ENCODE data around the gene UTS2B. TPM values are rescaled to one million over a fixed set of nuclear protein-coding genes. Genes with fewer than 3 reads are reported as not detected.
A peak's percentile ranks its signal among the peaks of the same experiment; 100 is the strongest.

The UTS2B gene
- polyA plus RNA-seq (2013, experiment 1 of 2; ENCODE audit: insufficient read length) = 0.37 TPM
- polyA plus RNA-seq (2013, experiment 2 of 2; ENCODE audit: insufficient read length) = 0.32 TPM

GRCh38 chr3:191329654-191330529, at the start of gene UTS2B:
Gene UTS2B (minus strand): TSS chr3:191330526. CDS start chr3:191282189, 48,337 bp downstream.
- peak; percentile 59 for DNase-seq

- no peak for DNase-seq
Measured at GRCh38 chr3:191380001-191380400, 49.7 kb upstream of the UTS2B start.

GRCh38 chr3:191379446-191379845, 49.1 kb upstream of the UTS2B start:
- DNase-seq = no peak

GRCh38 chr3:191378142-191378812, 48.0 kb upstream of the UTS2B start:
- no peak for DNase-seq

GRCh38 chr3:191376516-191377141, 46.3 kb upstream of the UTS2B start:
- DNase-seq = peak; percentile 56

GRCh38 chr3:191373327-191373726, 43.0 kb upstream of the UTS2B start:
- no peak for DNase-seq

- DNase-seq = no peak
Measured at GRCh38 chr3:191372122-191372521, 41.8 kb upstream of the UTS2B start.

GRCh38 chr3:191369616-191370010, 39.3 kb upstream of the UTS2B start:
- peak; percentile 77 for DNase-seq

- no peak for DNase-seq
Measured at GRCh38 chr3:191368755-191369615, 38.7 kb upstream of the UTS2B start.

- no peak for DNase-seq
Measured at GRCh38 chr3:191366675-191367074, 36.3 kb upstream of the UTS2B start.

GRCh38 chr3:191363221-191363620, 32.9 kb upstream of the UTS2B start:
- no peak for DNase-seq

- DNase-seq = no peak
Measured at GRCh38 chr3:191362524-191363090, 32.3 kb upstream of the UTS2B start.

- no peak for DNase-seq
Measured at GRCh38 chr3:191362037-191362436, 31.7 kb upstream of the UTS2B start.

GRCh38 chr3:191361456-191361855, 31.1 kb upstream of the UTS2B start:
- no peak for DNase-seq

- no peak for DNase-seq
Measured at GRCh38 chr3:191360620-191361019, 30.3 kb upstream of the UTS2B start.

GRCh38 chr3:191358929-191359328, 28.6 kb upstream of the UTS2B start:
- no peak for DNase-seq

- DNase-seq = no peak
Measured at GRCh38 chr3:191357909-191358308, 27.6 kb upstream of the UTS2B start.

GRCh38 chr3:191356631-191357439, 26.5 kb upstream of the UTS2B start:
- peak; percentile 85 for DNase-seq

GRCh38 chr3:191355406-191355805, 25.1 kb upstream of the UTS2B start:
- DNase-seq = no peak

GRCh38 chr3:191353022-191353777, 22.9 kb upstream of the UTS2B start:
- no peak for DNase-seq

Measured in fibroblast of skin of abdomen (primary cell).